Prostate gland (tissue), 2 donors: ENCODE results near the gene ABCA10. TPM values are rescaled to one million over a fixed set of nuclear protein-coding genes. Genes with fewer than 3 reads are reported as not detected.

Experiments
- DNase-seq: peaks from one replicate; pipeline ENCODE4 v3.0.0-alpha.2; 2019; ENCODE audit warnings: low spot score
- H3K27ac ChIP-seq, 2 donors: fragments of 200-600 bp; sonication (generic); 2 replicates each; pipeline ENCODE4 v1.5.1; 2017 to 2019
- H3K27me3 ChIP-seq: fragments of 200-600 bp; sonication (generic); replicated peaks from 2 replicates; pipeline ENCODE4 v1.5.1; 2019; ENCODE audit not compliant: insufficient read depth
- H3K36me3 ChIP-seq, 2 donors: fragments of 200-600 bp; sonication (generic); 1 replicate in 1 of 2; 2 replicates in 1 of 2; pipeline versions ENCODE4 v1.5.1 to v1.8.1; 2017 to 2019
- H3K4me1 ChIP-seq: fragments of 200-600 bp; sonication (generic); replicated peaks from 2 replicates; pipeline ENCODE4 v1.5.1; 2019
- H3K4me3 ChIP-seq, 2 donors: fragments of 200-600 bp; sonication (generic); 2 replicates each; pipeline ENCODE4 v1.5.1; 2017 to 2019
- H3K9me3 ChIP-seq: fragments of 200-600 bp; sonication (generic); 2 replicates; pipeline ENCODE4 v1.5.1; 2017
- POLR2A ChIP-seq: fragments of 450-650 bp; IDR thresholded peaks from one replicate; pipeline ENCODE4 v1.6.1; 2016; ENCODE audit warnings: antibody characterized with exemption, mild to moderate bottlenecking
- POLR2AphosphoS5 ChIP-seq: sonication (generic); formaldehyde crosslinking; IDR thresholded peaks from one replicate; pipeline ENCODE4 v1.6.1; 2017; ENCODE audit warnings: antibody characterized with exemption
- WGBS: methylation state at CpG from one replicate; pipeline ENCODE4 v1.1.5; 2018; 5-methylcytosine and 5-hydroxymethylcytosine counted together
- intact Hi-C: fragments of 100-400 bp; cut with DNase I; formaldehyde crosslinking; loops from one replicate; pipeline ENCODE4 v1.14.2; 2022
- total RNA-seq, 2 donors: library from RNA; depleted of rRNA; stranded (reverse); fragments of >200 nt; gene quantifications; one replicate each; pipeline ENCODE4 v1.1.0, GENCODE V29; 2016
- TF ChIP-seq, protein P1 (sequence below), 4 experiments: fragments of 200-600 bp in 2 of 4; fragments of 450-650 bp in 2 of 4; sonication (generic) in 2 of 4; IDR thresholded peaks; 1 replicate in 3 of 4; 2 replicates in 1 of 4; pipeline ENCODE4 v1.5.1; 2016 to 2019; ENCODE audit warnings: antibody characterized with exemption in 4 of 4, mild to moderate bottlenecking in 2 of 4, moderate library complexity in 2 of 4

Gene ABCA10
- total RNA-seq, 2 donors from 2014 or later = 0.59 to 6.6 TPM

DNA sequence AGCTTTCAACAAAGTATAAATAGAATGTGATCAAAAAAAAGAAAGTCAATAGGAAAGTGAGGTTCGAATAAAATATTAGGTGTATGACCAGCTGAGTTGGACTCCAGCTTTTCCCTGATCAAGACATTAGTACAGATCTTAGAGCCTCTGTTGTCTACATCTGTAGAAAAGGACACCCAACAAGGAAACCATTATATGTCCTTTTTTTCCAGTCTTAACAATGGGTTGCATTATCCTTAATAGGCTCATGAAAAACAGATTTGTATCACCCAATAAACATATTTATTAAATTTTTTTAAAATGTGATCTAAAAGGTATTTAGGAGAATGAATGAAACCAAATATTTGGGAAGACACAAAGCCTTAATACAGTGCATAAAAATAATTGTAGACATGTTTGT lies 105.0 kb downstream of the ABCA10 start:
- intact Hi-C loops = no loop called here
- Histone ChIP-seq H3K4me1 (no peaks in the 10 kb centered on the region), H3K4me3 (no peak overlapping the region), H3K27ac (no peak overlapping the region), H3K9me3 (no peaks in the 10 kb centered on the region), H3K27me3 (no peaks in the 10 kb centered on the region), H3K36me3 (no peaks in the 10 kb centered on the region)
- DNase-seq = no peak
- no peak for TF ChIP-seq POLR2A
- TF ChIP-seq POLR2AphosphoS5 = no peak
- TF ChIP-seq, protein P1, sequence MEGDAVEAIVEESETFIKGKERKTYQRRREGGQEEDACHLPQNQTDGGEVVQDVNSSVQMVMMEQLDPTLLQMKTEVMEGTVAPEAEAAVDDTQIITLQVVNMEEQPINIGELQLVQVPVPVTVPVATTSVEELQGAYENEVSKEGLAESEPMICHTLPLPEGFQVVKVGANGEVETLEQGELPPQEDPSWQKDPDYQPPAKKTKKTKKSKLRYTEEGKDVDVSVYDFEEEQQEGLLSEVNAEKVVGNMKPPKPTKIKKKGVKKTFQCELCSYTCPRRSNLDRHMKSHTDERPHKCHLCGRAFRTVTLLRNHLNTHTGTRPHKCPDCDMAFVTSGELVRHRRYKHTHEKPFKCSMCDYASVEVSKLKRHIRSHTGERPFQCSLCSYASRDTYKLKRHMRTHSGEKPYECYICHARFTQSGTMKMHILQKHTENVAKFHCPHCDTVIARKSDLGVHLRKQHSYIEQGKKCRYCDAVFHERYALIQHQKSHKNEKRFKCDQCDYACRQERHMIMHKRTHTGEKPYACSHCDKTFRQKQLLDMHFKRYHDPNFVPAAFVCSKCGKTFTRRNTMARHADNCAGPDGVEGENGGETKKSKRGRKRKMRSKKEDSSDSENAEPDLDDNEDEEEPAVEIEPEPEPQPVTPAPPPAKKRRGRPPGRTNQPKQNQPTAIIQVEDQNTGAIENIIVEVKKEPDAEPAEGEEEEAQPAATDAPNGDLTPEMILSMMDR (IDR thresholded peaks at IDR 0.05) = no peak
- WGBS = 94% methylated on average over 1 of the region's 1 CpG

DNA sequence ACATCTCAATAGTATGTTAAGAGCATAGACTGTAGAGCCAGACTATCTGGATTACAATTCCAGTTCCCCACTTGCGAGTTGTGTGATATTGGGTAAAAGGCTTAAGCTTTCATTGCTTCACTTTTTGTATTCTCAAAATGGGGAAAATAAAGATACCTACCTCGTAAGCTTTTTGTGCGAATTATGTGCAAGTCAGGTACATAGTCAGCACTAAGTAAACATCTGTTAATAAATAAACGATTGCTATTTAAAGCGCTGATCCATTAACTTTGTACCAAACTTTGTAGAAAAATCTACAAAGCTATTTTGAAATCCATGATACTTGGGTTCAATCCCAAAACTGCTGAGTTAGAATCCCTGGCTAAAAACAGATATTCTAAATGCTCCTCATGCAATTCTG lies 106.6 kb downstream of the ABCA10 start:
- WGBS = 92% methylated on average over 5 of the region's 5 CpGs

DNA sequence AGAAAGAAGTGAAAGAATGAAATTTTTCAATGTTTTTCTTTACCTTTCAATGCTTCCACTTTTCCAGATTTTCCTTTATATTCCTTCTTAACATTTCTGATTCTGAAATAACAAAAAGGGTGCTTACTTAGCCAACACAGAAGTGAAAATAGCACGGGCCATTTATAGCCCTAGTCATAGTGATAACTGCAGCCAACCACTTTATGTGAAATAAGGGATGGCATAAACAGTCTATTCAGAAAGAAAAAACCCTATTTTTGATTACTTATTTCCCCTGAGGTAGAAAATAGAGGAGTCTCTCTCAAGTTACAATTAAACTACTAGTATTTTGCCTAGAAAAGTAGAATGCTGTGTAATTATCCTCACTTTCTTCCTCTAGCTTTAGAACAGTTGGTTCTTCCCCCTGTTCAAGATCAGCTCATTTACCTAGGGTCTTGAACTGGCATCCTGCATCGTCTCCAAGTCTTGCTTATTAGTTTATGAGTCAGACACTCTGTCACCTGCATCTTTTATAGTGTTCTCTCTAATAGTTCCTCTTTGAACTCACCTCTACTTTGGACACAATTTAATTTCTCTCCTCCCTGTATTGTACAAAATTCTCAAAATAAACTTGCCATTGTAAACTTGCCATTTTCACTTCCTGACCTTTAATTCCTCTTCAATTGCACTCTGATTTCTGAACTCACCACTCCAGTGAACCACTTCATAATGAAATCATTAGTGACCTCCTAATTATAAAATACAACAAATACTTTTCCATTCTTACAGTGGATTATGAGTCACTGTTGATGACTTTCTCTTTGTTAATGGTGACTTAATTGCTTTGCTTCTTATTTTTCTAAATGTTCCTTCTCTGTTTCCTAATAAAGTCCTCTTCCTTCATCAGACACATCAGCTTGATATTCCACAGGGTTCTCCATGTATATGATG lies 110.5 kb downstream of the ABCA10 start:
- Histone ChIP-seq H3K27me3 (no peaks in the 10 kb centered on the region), H3K36me3 (no peaks in the 10 kb centered on the region), H3K4me1 (no peaks in the 10 kb centered on the region), H3K9me3 (no peaks in the 10 kb centered on the region), H3K27ac (no peak overlapping the region), H3K4me3 (no peak overlapping the region)
- no peak for DNase-seq
- intact Hi-C loops = no loop called here
- no peak for TF ChIP-seq POLR2A
- TF ChIP-seq, protein P1 (IDR thresholded peaks at IDR 0.05) = no peak
- no peak for TF ChIP-seq POLR2AphosphoS5
- WGBS = 26% methylated on average over 2 of the region's 2 CpGs

More for the DNA sequence above, 106.6 kb downstream of the ABCA10 start:
- DNase-seq = no peak
- TF ChIP-seq, protein P1 (IDR thresholded peaks at IDR 0.05) = no peak
- TF ChIP-seq POLR2AphosphoS5 (no peak), POLR2A (no peak)
- no peaks in the 10 kb centered on the region for H3K36me3 ChIP-seq
- intact Hi-C loops = no loop called here
- no peaks in the 10 kb centered on the region for H3K4me1 ChIP-seq
- H3K27ac ChIP-seq = no peak overlapping the region
- H3K4me3 ChIP-seq = no peak overlapping the region
- H3K9me3 ChIP-seq = no peaks in the 10 kb centered on the region
- no peaks in the 10 kb centered on the region for H3K27me3 ChIP-seq

DNA sequence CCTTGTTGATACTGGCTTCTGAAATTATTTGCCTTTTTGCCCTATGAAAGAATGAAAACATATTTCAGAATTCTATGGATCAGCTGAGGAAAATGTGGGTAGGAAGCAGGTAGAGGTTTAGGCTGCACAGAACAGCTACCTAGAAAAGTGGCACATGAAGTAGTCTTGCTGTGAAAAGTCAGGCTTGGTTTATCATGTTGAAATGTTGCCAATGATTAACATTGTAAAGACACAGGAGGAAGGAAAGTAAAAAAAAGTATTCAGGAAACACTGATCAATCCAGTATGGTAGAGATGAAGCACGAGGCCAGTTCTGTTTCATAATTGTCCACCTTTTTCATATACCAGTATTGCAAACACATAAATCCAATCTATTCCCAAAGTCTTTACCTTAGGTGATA lies 116.8 kb downstream of the ABCA10 start:
- no peaks in the 10 kb centered on the region for H3K9me3 ChIP-seq
- no peaks in the 10 kb centered on the region for H3K27me3 ChIP-seq
- 76% methylated on average over 1 of the region's 1 CpG for WGBS
- no peak overlapping the region for H3K4me3 ChIP-seq
- no peaks in the 10 kb centered on the region for H3K4me1 ChIP-seq
- no peaks in the 10 kb centered on the region for H3K36me3 ChIP-seq
- TF ChIP-seq POLR2A = no peak
- TF ChIP-seq, protein P1 (IDR thresholded peaks at IDR 0.05) = no peak
- TF ChIP-seq POLR2AphosphoS5 = no peak
- intact Hi-C loops = no loop called here
- H3K27ac ChIP-seq = no peak overlapping the region
- DNase-seq = no peak
